NCI-H2029 treated with DMSO at 0.1 percent for 48 hours (cell line): ENCODE results near the gene AOC1.
"Not testable (repeated sequence)": the region's sequence is repeated elsewhere in the genome, so short reads cannot be mapped to it uniquely, and the experiment has no call there.

ENCODE experiments used
- DNase-seq: peaks from one replicate; lab custom pipeline; 2025; lab: John Stamatoyannopoulos, UW

The AOC1 gene

GRCh38 chr7:150896562-150897209 lies 44.4 kb downstream of the AOC1 start:
- DNase-seq, result no peak

- DNase-seq, result no peak
Observed at GRCh38 chr7:150897502-150898474, 45.5 kb downstream of the AOC1 start.

GRCh38 chr7:150898475-150899011 lies 46.2 kb downstream of the AOC1 start:
- DNase-seq, result peak; percentile 41

DNA sequence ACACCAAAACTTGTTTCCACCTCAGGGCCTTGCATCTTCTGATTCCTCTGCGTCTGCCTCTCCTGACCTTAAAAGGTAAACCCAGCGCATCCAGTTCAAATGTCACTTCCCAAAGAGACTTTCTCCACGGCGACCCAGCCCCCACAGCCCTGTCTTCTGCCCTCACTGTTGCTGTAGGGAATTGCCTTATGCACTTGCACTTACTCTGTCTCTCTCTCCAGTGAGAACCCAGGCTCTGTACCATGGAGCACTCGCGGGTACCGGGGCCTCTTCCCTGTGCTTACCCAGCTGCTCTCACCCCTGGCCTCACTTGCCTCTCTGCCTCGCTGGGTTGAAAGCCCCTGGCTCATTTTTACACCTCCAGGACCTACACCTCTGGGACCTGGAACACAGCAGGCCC lies 48.4 kb downstream of the AOC1 start:
- DNase-seq, result no peak

GRCh38 chr7:150901160-150902035 lies 49.1 kb downstream of the AOC1 start:
- DNase-seq, result no peak

DNA sequence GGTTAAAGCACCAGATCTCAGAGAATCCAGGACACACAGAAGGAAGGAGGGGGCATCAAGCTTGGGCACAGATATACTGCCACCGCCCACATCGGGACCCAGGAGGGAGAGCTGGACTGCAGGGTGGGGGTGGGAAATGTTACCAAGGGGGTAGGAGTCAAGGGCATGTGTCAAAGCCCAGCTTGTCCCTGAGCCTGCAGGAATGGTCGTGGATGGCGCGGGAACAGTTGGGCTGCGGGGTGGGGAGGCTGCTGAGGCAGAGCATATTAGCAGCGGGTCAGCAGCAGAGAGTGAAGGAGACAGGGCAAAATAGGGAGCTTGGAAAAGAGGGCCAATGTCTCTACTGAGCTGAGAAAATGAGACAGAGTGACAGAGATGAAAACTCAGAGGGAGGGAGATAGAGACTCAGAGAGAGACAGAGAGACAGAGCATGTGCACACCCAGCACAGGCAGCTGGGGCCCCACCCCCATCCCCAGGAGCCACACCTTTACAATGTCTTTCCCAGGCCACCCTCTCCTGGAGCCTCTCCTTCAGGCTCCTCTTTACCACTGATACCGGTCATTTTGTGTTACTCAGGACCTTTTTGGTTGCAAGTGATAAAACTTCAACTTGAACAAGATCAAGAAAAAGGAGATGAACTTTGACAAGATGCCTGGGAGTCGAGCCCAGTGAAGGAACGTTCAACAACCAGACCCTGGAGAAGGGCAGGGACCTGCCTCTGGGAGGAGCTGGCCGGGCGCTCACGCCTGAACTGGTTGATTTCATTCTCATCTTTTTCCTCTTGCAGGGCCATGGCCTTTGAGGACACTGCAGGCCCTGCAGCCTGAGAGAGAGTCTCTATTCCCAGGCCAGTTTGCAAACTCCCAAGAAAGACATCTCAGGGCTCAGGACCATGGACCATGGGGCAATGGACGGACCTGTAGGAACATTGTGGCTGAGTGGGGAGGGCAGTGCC lies 50.0 kb downstream of the AOC1 start:
- DNase-seq, result no peak

DNA sequence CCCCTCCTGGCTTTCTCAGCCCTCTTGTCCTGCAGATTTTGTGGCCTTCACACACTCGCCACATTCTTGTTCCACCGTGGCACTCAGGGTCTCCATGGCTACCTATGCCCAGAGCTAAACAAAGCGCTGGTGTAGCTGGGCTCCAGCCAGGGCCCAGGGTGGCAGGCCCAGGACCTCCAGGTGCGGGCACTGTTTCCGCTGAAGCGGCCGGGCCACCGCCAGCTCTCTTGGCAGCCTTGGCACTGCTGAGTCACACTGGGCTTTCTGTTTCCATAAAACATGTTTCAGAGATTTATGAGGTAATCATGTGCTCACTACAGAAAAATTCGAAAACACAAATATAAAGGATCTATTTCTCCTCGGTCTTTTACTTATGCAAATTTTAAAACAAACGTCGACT lies 51.3 kb downstream of the AOC1 start:
- DNase-seq, result peak; percentile 87

GRCh38 chr7:150904011-150904909 lies 51.9 kb downstream of the AOC1 start:
- no peak for DNase-seq

GRCh38 chr7:150908173-150908572 lies 55.9 kb downstream of the AOC1 start:
- no peak for DNase-seq

DNA sequence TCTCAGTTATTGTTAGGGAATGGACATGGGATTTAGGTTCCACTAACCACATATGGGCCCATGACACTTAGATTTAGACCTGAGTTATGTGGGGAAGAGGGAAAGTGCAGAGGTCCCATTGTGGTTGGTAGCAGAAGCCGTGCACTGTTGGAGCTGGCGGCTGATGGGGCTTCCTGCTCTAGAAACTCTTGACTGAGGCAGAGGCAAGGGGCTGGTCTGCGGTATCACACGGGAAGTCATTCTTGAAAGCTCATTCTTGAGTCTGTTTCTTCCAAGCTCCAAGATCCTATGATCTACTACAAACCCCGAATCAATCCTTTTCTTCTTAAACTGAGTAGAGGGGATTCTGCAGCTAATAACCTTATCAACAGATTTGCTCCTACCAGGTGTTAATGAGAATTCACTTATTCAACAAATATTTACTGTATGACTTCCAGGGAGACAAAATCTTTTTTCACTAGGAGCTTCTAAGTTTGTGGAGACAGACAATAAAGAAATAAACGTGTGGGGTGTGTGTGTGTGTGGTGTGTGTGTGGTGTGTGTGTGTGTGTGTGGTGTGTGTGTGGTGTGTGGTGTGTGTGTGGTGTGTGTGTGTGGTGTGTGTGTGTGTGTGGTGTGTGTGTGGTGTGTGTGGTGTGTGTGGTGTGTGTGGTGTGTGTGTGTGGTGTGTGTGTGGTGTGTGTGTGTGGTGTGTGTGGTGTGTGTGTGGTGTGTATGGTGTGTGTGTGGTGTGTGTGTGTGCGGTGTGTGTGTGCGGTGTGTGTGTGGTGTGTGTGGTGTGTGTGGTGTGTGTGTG lies 57.1 kb downstream of the AOC1 start:
- no peak for DNase-seq

DNA sequence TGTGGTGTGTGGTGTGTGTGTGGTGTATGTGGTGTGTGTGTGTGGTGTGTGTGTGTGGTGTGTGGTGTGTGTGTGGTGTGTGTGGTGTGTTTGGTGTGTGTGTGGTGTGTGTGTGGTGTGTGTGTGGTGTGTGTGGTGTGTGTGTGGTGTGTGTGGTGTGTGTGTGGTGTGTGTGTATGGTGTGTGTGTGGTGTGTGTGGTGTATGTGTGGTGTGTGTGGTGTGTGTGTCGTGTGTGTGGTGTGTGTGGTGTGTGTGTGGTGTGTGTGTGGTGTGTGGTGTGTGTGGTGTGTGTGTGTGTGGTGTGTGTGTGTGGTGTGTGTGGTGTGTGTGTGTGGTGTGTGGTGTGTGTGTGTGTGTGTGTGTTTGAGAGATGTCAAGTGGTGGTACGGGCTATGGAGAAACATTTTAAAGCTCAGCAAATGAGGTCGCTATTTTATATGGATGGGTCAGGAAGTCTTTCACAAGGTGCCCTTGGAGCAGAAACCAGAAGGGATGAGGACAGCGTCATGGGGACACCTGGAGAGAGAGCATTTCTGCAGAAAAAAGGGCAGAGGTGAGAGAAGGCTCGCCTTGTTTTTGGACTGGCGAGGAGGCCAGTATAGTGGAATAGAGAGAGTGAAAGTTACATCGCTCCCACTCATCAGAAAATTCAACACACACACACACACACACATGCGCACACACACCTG lies 58.1 kb downstream of the AOC1 start:
- DNase-seq, result not testable (repeated sequence)

GRCh38 chr7:150910996-150911422 lies 58.7 kb downstream of the AOC1 start:
- no peak for DNase-seq
